GM19468 (cell line): ENCODE data around the gene C1QL1.

Experiments
- ATAC-seq: cut with Tn5 transposase; IDR thresholded peaks from one replicate; pipeline ENCODE4 v1.9.1; 2021; ENCODE audit warnings: mild to moderate bottlenecking, moderate library complexity, moderate number of reproducible peaks; ENCODE audit not compliant: unreplicated experiment; ENCODE audit errors: extremely low read depth

The C1QL1 gene

DNA sequence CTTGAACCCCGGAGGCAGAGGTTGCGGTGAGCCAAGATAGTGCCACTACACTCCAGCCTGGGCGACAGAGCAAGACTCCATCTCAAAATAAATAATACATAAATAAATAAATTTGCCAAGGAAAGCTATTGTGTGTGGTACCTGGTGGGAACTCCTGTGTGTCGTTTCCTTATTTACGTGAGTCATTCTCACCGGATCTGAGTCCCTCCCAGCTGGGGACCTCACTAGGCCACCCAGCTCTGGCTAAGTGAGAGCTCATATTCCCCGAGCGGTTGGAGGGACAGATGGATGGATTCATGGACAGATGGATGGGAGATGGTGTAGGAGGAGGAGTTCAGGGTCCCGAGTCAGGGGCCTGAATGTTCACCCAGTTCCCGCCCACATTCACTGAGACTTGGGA is 22.9 kb upstream of the C1QL1 start:
- no peak for ATAC-seq

DNA sequence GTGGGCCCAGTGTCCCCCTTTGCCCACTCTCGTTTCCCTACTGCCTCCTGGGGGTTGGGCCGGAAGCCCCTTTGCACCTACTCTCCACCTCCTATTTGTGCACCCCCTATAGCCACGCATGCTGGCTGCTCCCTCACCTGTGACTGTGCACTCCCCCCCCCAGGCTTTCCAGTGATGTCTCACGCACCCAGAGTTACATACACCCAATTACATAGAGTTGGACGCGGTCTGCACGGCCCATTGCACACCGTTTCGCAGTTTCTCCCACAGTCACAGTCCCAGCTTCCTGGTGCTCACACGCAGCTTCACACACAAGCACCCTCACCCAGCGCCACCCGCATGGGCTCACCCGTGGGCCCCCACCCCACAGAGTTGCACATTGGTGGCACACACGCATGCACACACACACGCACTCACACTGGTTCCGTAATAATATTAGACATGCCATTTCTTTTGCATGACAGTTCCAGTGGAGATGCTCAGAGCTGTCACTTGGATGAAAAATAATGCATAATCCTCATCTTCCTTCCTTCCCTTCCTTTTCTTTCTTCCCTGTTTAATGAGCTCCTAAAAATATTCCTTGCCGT is 21.5 kb upstream of the C1QL1 start:
- ATAC-seq = no peak

DNA sequence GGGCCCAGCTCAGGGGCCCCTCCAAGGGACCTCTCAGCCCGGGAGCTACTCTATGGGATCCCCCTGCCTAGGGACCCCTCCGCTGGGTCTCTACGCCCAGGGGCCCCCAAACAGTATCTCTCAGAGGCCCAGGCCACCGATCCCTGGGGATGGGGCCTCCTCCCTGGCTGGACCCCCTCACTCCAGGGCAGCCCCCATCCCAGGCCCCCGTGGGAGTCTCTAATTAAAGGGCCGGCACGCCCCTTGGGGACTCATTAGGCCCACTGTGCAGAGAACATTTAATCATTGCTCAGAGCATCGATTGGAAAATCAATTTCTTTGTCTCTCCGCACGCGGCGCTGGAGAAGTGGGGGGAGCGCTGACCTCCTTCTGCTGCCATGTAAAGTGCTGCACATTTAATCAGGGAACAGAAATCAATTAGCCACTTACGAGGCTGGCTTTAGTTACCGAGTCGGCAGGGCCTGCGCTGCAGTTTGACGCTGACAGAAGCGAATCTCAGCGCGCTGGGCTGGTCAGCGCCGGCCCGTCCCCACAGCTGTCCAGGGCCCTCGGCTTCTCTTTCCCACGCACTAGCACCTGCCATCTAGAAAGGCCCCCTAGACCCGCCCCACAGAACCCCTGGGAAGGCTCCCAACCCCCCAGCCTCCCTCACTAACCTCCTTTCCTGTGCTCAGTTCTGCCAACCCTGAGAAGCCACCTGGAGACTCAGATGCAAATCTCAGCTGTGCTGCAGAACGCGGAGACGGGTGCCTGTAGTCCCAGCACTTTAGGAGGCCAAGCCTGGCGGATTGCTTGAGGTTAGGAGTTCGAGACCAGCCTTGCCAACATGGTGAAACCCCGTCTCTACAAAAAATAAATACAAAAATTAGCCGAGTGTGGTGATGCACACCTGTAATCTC is 20.2 kb upstream of the C1QL1 start:
- ATAC-seq = no peak

DNA sequence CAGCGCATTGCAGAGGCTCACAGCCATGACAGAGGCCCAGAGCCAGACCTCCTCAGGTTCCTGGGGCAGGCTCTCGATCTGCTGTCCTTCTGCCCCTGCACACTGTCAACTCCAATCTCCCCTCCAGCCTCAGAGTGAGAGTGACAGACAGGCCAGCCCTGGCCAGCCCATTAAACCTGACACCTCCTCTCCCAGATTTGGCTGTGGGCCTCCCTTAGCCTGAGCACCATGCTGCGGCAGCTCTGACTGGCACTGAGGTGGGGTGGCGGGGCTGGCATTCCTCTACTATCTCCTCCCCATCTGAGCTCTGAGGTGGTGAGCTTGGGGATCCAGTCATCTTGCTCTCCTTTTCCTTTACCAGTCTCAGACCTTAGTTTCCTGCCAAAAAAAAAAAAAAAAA is 15.5 kb upstream of the C1QL1 start:
- no peak for ATAC-seq

DNA sequence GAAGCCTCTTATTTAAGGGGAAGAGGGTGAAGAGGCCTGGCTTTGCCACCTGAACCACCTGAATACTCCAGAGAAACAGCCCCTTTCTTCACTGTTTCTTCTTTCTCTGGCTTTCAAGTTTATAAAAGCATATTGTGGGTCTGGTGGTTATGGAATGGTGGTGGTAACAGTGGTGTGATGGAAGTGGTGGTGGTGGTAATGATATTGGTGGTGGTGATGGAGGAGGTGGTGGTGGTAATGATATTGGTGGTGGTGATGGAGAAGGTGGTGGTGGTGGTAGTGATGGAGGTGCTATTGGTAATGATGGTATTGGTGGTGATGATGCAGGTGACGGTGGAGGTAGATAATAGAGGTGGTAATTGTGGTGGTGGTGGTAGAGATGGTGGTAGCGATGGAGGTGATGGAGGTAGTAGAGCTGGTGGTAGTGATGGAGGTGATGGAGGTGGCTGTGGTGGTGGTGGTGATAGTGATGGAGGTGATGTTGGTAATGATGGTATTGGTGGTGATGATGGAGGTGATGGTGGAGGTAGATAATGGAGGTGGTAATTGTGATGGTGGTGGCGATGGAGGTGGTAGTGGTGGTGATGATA is 14.1 kb upstream of the C1QL1 start:
- ATAC-seq = no peak

DNA sequence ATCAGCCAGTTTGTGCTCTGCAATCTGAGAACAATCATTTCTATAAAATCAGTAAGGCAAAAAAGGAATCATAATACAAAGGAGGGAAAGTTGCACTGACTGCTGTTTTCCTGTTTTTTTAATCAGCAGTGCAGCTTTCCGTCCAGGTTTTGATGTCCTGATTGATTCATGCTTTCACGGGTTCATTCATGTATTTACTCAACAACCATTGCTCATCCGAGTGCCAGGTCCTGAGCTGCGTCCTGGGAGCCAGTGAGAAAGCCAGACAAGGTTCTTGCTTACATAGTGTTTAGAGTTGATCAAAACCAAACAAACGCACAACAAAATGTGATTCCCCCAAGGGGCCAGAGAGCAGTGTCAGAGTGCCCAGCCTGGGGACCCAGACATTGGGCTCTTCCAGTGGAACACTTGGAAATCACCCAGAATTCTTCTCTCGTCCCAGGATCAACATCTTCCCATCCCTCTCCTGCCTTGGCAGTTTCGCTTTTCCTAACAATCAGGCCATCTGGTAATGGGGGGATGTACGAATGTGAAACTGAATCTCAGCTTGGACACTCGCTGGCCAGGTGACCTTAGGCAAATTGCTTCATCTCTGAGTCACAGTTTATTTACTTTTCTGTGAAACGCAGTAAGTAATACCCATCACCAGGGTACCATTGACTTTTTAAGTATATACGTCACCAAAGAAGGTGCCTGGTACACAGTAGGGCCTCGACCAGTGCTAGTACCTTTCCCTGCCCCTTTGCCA is 13.3 kb upstream of the C1QL1 start:
- no peak for ATAC-seq

DNA sequence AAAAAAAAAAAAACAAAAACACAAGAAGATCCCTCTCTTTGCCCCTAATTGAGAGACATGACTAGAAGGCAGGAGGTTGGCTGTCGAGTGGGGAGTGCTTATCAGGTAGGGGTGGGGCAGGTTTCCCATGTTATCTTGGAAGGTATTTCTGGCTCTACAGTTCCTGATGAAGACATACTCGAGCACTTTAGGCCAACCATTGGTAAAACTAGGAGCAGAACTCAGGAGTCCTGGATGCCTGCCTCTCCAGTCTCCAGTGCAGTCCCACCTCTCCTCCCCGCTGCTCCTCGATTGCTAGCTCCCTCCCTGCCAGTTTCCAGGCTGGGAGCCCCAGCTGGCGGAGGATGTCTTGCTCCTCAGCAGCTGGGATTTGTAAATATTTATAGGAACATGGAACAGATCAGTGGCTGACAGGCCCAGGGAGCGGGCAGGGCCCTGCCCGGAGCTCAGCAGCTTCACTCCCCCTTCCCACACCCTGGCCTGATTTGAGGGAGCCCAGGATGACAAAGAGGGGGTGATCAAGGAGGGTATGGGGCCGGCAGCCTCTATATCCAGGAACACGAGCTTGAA is 11.4 kb upstream of the C1QL1 start:
- ATAC-seq = no peak

DNA sequence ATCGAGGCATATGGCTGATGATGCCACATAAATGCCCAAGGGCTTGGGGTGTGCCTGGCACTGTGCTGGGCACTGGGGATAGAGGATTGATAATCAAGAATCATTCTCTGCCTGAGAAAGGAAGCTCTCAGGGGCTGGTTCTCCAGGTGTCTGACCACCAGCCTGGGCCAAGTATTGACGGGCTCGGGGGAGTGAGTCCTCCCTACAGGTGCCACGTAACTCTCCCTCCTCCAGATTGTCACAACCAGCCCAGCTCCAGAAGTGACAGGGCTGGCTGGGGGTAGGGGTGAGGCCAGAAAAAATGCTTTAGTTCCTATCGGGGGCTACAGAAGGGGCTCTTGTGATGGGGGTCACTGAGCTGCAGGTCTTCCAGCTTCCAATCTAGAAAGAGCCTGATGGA is 10.7 kb upstream of the C1QL1 start:
- ATAC-seq = no peak

DNA sequence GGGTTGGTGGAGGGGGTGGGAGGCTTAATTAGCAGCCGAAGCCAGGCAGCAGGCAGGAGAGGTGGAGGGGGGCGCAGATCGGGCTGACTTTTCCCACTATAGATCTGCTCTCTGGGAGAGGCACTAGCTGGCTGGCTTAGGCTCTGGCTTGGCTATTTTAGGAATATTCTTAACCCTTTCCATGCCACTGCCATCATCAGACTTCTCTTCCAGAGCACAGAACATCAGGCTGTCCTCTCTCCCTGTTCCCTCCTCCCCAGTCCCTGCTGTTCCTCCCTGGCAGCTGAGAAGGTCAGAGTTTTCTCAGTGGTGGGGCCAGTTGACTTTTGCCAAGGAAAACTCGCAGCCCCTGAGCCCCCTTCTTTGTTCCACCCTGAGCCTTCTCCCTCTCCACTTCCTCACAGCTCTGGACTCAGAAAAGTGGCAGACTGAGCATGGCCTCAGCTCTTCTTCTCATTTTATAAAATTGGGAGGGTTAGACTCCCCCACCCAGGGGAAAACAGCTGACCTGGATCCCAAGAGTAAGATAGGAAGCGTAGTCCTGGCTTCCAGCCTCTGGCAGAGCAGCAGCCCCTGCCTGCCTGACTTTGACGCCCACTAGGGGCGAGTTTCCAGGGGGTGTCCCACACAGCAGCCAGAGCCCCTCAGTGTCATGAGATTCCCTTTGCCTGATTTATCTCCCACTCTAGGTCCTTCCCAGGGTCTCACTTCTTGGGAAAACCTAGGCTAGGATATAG is 9.9 kb upstream of the C1QL1 start:
- no peak for ATAC-seq

DNA sequence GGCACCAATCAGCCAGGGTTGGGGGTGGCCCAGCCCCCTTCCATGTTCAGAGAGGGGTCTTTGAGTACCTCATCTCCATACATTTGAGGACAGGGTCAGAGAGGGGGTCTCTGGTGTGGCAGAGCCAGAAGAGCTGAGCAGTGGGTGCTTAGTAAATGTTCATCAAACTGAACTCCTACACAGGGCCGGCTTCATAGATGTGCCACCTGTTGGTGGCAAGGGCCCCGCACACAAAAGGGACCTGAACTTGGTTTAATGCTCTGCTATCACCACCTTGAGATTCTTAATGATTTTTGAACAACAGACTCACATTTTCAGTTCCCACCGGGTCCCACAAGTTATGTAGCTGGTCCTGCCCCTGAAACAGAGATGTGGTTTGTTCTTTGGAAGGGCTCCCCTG is 9.0 kb upstream of the C1QL1 start:
- no peak for ATAC-seq

DNA sequence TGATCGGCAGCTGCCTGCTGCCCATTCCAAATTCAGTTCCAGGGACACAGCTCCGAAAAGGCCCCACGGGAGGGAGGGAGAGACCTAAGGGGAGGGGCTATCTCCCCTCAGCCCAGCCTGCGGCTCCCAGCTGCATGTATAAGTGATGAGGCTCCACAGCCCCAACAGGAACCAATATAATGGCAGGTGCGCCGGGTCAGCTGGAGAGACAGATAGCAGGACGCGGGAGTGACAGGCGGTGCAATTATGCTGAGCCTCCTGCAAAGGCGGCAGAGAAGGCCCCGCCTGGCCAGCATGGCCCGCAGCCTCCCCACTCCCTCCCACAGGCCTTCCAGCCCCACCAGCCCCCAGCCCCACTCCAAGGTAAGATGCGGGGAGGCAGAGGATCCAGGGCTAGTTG is 8.1 kb upstream of the C1QL1 start:
- ATAC-seq = no peak

DNA sequence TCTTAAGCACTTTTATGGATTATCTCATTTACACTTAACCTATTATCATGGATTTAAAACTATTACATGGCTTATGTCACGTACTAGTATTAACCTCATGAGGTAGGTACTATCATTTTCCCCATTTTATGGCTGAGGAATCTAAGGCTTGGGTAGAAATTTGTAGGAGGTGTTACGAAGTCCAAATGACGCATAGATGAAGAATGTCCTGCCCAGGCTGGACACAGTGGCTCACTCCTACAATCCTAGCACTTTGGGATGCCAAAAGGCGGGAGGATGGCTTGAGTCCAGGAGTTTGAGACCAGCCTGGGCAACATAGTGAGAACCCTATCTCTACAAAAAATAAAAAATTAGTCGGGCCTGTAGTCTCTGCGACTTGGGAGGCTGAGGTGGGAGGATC is 4.8 kb upstream of the C1QL1 start:
- no peak for ATAC-seq

DNA sequence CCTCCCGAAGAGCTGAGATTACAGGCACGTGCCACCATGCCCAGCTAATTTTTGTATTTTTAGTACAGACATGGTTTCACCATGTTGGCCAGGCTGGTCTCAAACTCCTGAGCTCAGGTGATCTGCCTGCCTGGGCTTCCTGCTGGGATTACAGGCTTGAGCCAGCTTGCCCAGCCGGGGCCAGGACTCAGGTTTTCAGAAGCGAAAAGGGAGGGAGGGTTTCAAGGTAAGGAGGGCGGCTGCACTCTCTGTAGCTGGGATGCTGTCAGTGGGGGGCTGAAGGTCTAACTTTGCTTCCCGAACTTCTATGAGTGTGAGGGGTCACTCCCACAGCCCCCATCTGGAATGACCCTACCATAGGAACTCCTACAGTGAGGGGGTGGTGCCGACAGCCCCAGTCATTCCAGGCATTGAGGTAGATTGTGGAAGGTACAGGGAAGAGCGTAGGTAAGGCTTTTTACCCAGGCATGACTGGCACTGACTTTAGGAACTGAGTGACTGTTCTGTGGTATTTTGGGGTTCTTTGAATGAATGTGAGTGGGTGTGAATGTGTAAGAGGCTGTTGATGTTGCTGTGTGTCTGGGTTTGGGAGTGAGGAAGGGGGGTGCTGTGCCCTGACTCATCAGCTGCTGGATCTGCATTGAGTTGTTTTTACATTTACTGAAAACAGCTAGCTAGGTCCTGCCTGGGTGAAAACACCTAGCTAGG is 3.8 kb upstream of the C1QL1 start:
- no peak for ATAC-seq

DNA sequence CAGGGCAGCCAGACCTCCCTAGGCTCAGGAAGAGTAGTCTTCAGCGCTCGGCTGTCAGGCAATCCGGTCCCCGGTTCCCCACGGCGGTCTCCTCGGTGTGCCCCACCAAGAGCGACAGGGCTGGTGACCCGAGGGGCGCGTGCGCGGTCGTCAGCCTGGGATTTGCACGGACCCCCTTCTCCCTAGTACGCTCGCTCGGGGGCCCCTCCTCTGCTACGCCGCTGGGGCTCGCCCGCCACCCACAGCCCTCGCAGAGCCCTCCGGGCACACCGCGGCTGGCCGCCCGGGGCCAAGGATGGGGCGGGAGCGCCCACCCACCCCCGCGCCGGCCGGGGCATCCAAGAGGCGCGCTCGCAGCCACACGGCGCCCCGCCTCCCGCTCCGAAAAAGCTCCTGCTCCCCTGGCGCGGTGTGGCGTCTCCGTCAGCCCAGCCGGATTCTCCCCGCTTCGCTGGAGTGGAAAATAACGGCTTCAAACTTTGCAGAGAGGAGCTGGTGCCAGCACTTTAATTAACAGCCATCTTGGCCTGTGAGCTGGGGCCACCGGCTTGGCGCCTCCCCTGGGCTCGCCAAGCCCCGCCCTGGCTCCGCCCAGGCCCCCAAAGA is 2.1 kb upstream of the C1QL1 start:
- no peak for ATAC-seq

DNA sequence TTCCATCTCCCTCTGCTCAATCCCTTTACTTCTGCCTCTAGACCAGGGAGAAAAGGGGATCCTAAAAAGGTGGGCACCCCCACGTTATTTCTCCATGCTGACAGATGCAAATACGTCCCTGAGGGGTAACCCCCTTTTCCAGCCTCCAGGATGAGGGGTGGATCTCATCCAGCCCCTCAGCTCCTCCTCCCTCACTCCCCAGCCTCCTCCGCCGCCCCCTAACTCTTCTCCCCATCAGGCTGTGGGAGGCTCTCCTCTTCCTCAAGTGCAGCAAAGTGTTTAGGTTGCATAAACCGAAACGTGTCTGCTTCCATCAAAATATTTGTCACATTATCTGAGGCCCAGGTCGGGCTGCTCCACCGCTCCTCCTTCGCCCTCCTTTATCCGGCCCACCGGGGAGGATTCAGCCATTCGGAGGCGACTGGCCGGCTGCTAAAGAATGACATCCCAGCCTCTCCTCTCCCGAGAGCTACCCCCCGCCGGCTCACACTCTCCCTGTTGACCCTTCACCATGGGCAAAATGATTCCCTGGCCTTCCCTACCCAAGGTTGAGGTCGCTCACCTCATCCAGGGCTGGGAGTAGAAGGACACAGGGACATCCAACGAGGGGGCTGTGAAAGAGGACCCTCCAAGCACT is 1.2 kb upstream of the C1QL1 start:
- no peak for ATAC-seq

DNA sequence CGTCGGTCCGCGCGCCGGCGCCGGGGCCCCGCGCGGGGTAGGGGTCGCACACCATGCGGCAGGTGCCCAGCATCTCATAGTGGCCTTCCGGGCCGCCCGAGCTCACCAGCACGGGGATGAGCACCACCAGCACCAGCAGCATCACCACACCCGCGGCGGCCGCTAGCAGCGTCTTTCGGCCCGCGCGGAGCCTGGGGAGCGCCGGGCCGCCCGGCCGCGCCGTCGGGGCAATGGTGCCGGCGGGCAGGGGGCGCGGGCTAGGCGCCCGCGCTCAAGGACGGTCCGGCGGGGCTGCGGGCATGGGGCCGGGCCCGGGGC is 237 bp downstream of the C1QL1 start:
- ATAC-seq = no peak

DNA sequence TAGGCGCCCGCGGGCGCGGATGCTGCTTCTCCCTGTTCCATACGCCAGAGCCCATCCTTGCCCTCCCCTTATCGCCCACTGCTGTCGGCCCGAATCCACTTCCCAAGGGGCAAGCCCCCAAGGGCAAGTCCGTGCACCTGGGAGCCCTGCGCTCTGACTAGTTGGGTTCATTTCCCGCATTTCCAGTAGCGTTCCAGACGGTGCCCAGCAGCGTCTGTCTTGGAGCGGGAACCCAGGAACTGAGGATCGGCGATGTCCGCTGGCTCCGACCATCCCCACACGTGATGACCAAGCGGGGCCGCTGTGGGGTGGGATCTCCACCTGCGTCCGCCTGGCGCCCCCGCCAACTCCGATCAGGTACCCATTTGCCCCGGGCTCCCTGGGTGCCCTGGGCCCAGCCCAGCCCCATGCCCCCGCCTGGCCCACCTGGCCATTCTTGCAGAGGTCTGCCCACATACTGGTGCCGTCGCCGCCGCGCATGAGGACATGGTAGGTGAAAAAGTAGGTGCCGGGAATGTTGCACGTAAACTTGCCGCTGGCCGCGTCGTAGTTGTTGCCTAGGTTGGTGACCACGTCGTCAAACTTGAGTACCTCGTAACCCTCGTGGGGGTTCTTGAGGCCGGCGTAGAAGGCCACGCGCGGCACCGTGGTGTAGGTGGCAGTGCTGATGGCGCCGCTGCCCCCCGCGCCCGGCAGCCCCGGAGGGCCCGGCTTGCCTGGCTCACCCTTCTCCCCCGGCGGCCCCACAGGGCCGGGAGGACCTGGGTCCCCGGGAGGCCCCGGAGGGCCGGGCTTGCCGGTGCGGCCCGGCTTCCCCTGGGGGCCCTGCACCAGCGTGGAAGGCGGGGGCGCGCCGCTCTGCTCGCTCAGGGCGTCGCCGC is 837 bp downstream of the C1QL1 start:
- ATAC-seq = no peak
